WTC11 (cell line): ENCODE data around the gene NCOA3. TPM values are rescaled to one million over a fixed set of nuclear protein-coding genes. Genes with fewer than 3 reads are reported as not detected.
"Not testable (repeated sequence)": the region's sequence is repeated elsewhere in the genome, so short reads cannot be mapped to it uniquely, and the experiment has no call there.

Experiments
- ATAC-seq: fragments of 200-7000 bp; cut with Tn5 transposase; 2 replicates; pipeline ENCODE4 v1.10.0; 2021; ENCODE audit warnings: mild to moderate bottlenecking, moderate library complexity
- CTCF ChIA-PET: fragments of 300-600 bp; sonication (Branson Sonifier 250); formaldehyde crosslinking; loops from one replicate; lab custom pipeline; 2021; ENCODE audit warnings: antibody characterized with exemption; lab: Charles Lee
- POLR2A ChIA-PET: fragments of 350-600 bp; sonication (Branson Sonifier 250); formaldehyde crosslinking; loops from one replicate; lab custom pipeline; 2021; ENCODE audit warnings: antibody characterized with exemption; lab: Charles Lee
- DNase-seq: peaks from one replicate; pipeline ENCODE4 v3.0.0; 2021; ENCODE audit warnings: low spot score
- H3K27ac Mint-ChIP-seq: 2 replicates; pipeline ENCODE4 v1.8.0; 2021; ENCODE audit warnings: mixed read lengths
- H3K27me3 Mint-ChIP-seq: 2 replicates; pipeline ENCODE4 v1.8.0; 2021; ENCODE audit warnings: low read depth, mild to moderate bottlenecking, moderate library complexity, mixed read lengths
- H3K36me3 Mint-ChIP-seq: 2 replicates; pipeline ENCODE4 v1.8.0; 2021; ENCODE audit warnings: mixed read lengths
- H3K4me1 Mint-ChIP-seq: 2 replicates; pipeline ENCODE4 v1.8.0; 2022; ENCODE audit warnings: mixed read lengths
- H3K4me3 Mint-ChIP-seq: 2 replicates; pipeline ENCODE4 v1.8.0; 2021; ENCODE audit warnings: mild to moderate bottlenecking, moderate library complexity, mixed read lengths
- H3K9me3 Mint-ChIP-seq: 2 replicates; pipeline ENCODE4 v1.8.0; 2021; ENCODE audit warnings: mixed read lengths
- ARID4B ChIP-seq: sonication (generic); formaldehyde crosslinking; IDR thresholded peaks from 2 replicates; pipeline ENCODE4 v1.8.0; 2023; ENCODE audit warnings: missing genetic modification reagents, mild to moderate bottlenecking, borderline replicate concordance
- ATF1 ChIP-seq: sonication (generic); formaldehyde crosslinking; IDR thresholded peaks from 2 replicates; pipeline ENCODE4 v1.8.1; 2023; ENCODE audit warnings: mild to moderate bottlenecking, moderate library complexity, missing genetic modification reagents
- ESRRA ChIP-seq: sonication (generic); formaldehyde crosslinking; IDR thresholded peaks from 2 replicates; pipeline ENCODE4 v1.8.1; 2022; ENCODE audit warnings: mild to moderate bottlenecking, missing genetic modification reagents, borderline replicate concordance
- HMGA2 ChIP-seq: fragments of 250-450 bp; sonication (Bioruptor Pico); IDR thresholded peaks from 2 replicates; pipeline ENCODE4 v1.4.0; 2021; ENCODE audit warnings: mild to moderate bottlenecking, moderate library complexity
- KAT7 ChIP-seq: sonication (generic); formaldehyde crosslinking; IDR thresholded peaks from 2 replicates; pipeline ENCODE4 v1.8.1; 2023; ENCODE audit warnings: missing genetic modification reagents, mild to moderate bottlenecking, borderline replicate concordance
- SMAD3 ChIP-seq: sonication (generic); formaldehyde crosslinking; IDR thresholded peaks from 2 replicates; pipeline ENCODE4 v1.8.0; 2022; ENCODE audit warnings: missing genetic modification reagents, mild to moderate bottlenecking, borderline replicate concordance
- SOX15 ChIP-seq: fragments of 250-450 bp; sonication (Bioruptor Pico); IDR thresholded peaks from 2 replicates; pipeline ENCODE4 v1.9.0; 2021; ENCODE audit warnings: mild to moderate bottlenecking
- TEAD4 ChIP-seq: sonication (generic); formaldehyde crosslinking; IDR thresholded peaks from 2 replicates; pipeline ENCODE4 v1.8.0; 2022; ENCODE audit warnings: mild to moderate bottlenecking, missing genetic modification reagents
- ZNF219 ChIP-seq: sonication (generic); formaldehyde crosslinking; IDR thresholded peaks from 2 replicates; pipeline ENCODE4 v1.8.0; 2023; ENCODE audit warnings: missing genetic modification reagents, mild to moderate bottlenecking, borderline replicate concordance
- ZNF396 ChIP-seq: fragments of 250-450 bp; sonication (Bioruptor Pico); IDR thresholded peaks from 2 replicates; pipeline ENCODE4 v1.8.0; 2021; ENCODE audit warnings: mild to moderate bottlenecking, moderate library complexity, borderline replicate concordance
- ZNF425 ChIP-seq: fragments of 250-450 bp; sonication (Bioruptor Pico); conservative IDR thresholded peaks from 2 replicates; pipeline ENCODE4 v1.9.0; 2021; ENCODE audit warnings: mild to moderate bottlenecking
- ZSCAN18 ChIP-seq: fragments of 250-450 bp; sonication (Bioruptor Pico); IDR thresholded peaks from 2 replicates; pipeline ENCODE4 v2.1.2; 2022; ENCODE audit warnings: mild to moderate bottlenecking, moderate library complexity
- total RNA-seq: library from RNA; stranded (reverse); gene quantifications from 3 replicates; pipeline ENCODE4 v1.2.3, GENCODE V29; 2021
- TF ChIP-seq, protein P1 (sequence below): fragments of 250-450 bp; sonication (Bioruptor Pico); IDR thresholded peaks from 2 replicates; pipeline ENCODE4 v1.9.0; 2021; ENCODE audit warnings: moderate library complexity, mild to moderate bottlenecking, inconsistent platforms, borderline replicate concordance
- TF ChIP-seq, protein P2 (sequence below): sonication (generic); formaldehyde crosslinking; conservative IDR thresholded peaks from 2 replicates; pipeline ENCODE4 v1.8.1; 2023; ENCODE audit warnings: mild to moderate bottlenecking, low read depth, missing genetic modification reagents, moderate library complexity
- TF ChIP-seq, protein P3 (sequence below): sonication (generic); formaldehyde crosslinking; IDR thresholded peaks from 2 replicates; pipeline ENCODE4 v1.8.0; 2022; ENCODE audit warnings: mild to moderate bottlenecking, missing genetic modification reagents
- TF ChIP-seq, protein P4 (sequence below): sonication (generic); formaldehyde crosslinking; IDR thresholded peaks from 2 replicates; pipeline ENCODE4 v1.8.1; 2023; ENCODE audit warnings: mild to moderate bottlenecking, missing genetic modification reagents

The NCOA3 gene
- total RNA-seq, 1 experiment from 2014 or later: 25.2 TPM

- TF ChIP-seq KAT7 (CRISPR knock-in tag): no peak
- no peak for TF ChIP-seq ESRRA (CRISPR knock-in tag)
- TF ChIP-seq ARID4B (CRISPR knock-in tag): no peak
- no peak for TF ChIP-seq ZSCAN18
- no peak for TF ChIP-seq ZNF396
- no peak for TF ChIP-seq ZNF425 (CRISPR knock-in tag)
- no peak for TF ChIP-seq ATF1 (CRISPR knock-in tag)
- TF ChIP-seq, protein P1, sequence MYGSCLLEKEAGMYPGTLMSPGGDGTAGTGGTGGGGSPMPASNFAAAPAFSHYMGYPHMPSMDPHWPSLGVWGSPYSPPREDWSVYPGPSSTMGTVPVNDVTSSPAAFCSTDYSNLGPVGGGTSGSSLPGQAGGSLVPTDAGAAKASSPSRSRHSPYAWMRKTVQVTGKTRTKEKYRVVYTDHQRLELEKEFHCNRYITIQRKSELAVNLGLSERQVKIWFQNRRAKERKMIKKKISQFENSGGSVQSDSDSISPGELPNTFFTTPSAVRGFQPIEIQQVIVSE (CRISPR knock-in tag): no peak
Observed at GRCh38 chr20:47552996-47553395, 51.3 kb downstream of the NCOA3 start (continued).

DNA sequence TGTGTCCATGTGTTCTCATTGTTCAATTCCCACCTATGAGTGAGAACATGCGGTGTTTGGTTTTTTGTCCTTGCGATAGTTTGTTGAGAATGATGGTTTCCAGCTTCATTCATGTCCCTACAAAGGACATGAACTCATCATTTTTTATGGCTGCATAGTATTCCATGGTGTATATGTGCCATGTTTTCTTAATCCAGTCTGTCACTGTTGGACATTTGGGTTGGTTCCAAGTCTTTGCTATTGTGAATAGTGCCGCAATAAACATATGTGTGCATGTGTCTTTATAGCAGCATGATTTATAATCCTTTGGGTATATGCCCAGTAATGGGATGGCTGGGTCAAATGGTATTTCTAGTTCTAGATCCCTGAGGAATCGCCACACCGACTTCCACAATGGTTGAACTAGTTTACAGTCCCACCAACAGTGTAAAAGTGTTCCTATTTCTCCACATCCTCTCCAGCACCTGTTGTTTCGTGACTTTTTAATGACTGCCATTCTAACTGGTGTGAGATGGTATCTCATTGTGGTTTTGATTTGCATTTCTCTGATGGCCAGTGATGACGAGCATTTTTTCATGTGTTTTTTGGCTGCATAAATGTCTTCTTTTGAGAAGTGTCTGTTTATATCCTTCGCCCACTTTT lies 52.0 kb downstream of the NCOA3 start:
- POLR2A ChIA-PET, H3K27ac Mint-ChIP-seq, ATAC-seq, H3K27me3 Mint-ChIP-seq, H3K9me3 Mint-ChIP-seq, DNase-seq, H3K36me3 Mint-ChIP-seq, H3K4me3 Mint-ChIP-seq, CTCF ChIA-PET: not testable (repeated sequence)
- H3K4me1 Mint-ChIP-seq: peaks cover 52% of the 10 kb centered on the region

DNA sequence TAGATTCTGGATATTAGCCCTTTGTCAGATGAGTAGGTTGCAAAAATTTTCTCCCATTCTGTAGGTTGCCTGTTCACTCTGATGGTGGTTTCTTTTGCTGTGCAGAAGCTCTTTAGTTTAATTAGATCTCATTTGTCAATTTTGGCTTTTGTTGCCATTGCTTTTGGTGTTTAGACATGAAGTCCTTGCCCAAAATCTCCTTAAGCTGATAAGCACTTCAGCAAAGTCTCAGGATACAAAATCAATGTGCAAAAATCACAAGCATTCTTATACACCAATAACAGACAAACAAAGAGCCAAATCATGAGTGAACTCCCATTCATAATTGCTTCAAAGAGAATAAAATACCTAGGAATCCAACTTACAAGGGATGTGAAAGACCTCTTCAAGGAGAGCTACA lies 52.6 kb downstream of the NCOA3 start:
- DNase-seq, H3K36me3 Mint-ChIP-seq, H3K4me3 Mint-ChIP-seq, H3K9me3 Mint-ChIP-seq, ATAC-seq, H3K27me3 Mint-ChIP-seq, H3K27ac Mint-ChIP-seq, POLR2A ChIA-PET, CTCF ChIA-PET: not testable (repeated sequence)
- peaks cover 57% of the 10 kb centered on the region for H3K4me1 Mint-ChIP-seq

DNA sequence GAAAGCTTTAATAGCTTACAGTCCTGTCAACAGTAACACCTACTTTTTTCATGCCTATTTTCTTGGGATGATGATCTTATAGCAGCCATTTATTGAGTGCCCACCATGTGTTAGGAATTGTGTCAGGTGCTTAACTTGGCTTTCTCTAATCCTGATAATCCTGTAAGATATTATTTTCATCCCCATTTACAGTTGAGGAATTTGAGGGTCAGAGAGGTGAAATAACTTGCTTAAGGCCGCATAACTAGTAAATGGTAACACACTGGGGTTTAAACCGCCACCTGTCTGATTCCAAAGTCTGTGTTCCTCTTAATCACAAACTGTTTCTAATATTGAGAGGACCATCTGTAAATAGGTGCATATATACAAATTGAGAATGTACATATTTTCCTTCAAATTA lies 55.5 kb downstream of the NCOA3 start:
- no peak overlapping the region for H3K4me3 Mint-ChIP-seq
- no peaks in the 10 kb centered on the region for H3K27me3 Mint-ChIP-seq
- H3K9me3 Mint-ChIP-seq: no peaks in the 10 kb centered on the region
- H3K27ac Mint-ChIP-seq: peak overlapping the region; percentile 66; the same call in 1 of the 2 replicates
- H3K4me1 Mint-ChIP-seq: peaks cover 58% of the 10 kb centered on the region
- peaks cover 5% of the 10 kb centered on the region for H3K36me3 Mint-ChIP-seq
- CTCF ChIA-PET: interaction anchor here (1.5 kb wide), 1 partner anchor 8 kb away, joined by 4 read pairs; no protein-coding TSS in a partner anchor
- DNase-seq: no peak
- POLR2A ChIA-PET: no interaction called here
- no peak for ATAC-seq
- TF ChIP-seq TEAD4 (CRISPR knock-in tag) (no peak), ZNF219 (CRISPR knock-in tag) (no peak), SMAD3 (no peak), SOX15 (CRISPR knock-in tag) (no peak), HMGA2 (CRISPR knock-in tag) (no peak)
- TF ChIP-seq, protein P2, sequence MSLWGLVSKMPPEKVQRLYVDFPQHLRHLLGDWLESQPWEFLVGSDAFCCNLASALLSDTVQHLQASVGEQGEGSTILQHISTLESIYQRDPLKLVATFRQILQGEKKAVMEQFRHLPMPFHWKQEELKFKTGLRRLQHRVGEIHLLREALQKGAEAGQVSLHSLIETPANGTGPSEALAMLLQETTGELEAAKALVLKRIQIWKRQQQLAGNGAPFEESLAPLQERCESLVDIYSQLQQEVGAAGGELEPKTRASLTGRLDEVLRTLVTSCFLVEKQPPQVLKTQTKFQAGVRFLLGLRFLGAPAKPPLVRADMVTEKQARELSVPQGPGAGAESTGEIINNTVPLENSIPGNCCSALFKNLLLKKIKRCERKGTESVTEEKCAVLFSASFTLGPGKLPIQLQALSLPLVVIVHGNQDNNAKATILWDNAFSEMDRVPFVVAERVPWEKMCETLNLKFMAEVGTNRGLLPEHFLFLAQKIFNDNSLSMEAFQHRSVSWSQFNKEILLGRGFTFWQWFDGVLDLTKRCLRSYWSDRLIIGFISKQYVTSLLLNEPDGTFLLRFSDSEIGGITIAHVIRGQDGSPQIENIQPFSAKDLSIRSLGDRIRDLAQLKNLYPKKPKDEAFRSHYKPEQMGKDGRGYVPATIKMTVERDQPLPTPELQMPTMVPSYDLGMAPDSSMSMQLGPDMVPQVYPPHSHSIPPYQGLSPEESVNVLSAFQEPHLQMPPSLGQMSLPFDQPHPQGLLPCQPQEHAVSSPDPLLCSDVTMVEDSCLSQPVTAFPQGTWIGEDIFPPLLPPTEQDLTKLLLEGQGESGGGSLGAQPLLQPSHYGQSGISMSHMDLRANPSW (CRISPR knock-in tag): no peak
- TF ChIP-seq, protein P3, sequence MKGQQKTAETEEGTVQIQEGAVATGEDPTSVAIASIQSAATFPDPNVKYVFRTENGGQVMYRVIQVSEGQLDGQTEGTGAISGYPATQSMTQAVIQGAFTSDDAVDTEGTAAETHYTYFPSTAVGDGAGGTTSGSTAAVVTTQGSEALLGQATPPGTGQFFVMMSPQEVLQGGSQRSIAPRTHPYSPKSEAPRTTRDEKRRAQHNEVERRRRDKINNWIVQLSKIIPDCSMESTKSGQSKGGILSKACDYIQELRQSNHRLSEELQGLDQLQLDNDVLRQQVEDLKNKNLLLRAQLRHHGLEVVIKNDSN (CRISPR knock-in tag): no peak
- TF ChIP-seq, protein P4, sequence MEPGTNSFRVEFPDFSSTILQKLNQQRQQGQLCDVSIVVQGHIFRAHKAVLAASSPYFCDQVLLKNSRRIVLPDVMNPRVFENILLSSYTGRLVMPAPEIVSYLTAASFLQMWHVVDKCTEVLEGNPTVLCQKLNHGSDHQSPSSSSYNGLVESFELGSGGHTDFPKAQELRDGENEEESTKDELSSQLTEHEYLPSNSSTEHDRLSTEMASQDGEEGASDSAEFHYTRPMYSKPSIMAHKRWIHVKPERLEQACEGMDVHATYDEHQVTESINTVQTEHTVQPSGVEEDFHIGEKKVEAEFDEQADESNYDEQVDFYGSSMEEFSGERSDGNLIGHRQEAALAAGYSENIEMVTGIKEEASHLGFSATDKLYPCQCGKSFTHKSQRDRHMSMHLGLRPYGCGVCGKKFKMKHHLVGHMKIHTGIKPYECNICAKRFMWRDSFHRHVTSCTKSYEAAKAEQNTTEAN (CRISPR knock-in tag): no peak
